Stimulated activated CD8-positive, alpha-beta memory T cell treated with anti-CD3 and anti-CD28 coated beads, Interleukin-15, amount 100 ng/mL, for 4 hours (primary cell): ENCODE data around the gene NOS1AP.
"Not testable (repeated sequence)": the region's sequence is repeated elsewhere in the genome, so short reads cannot be mapped to it uniquely, and the experiment has no call there.

Experiments used
- DNase-seq, 2 donors: peaks; one replicate each; pipeline ENCODE4 v3.0.0-alpha.2; 2020; ENCODE audit warnings: low read depth in 2 of 2

Gene NOS1AP

DNA sequence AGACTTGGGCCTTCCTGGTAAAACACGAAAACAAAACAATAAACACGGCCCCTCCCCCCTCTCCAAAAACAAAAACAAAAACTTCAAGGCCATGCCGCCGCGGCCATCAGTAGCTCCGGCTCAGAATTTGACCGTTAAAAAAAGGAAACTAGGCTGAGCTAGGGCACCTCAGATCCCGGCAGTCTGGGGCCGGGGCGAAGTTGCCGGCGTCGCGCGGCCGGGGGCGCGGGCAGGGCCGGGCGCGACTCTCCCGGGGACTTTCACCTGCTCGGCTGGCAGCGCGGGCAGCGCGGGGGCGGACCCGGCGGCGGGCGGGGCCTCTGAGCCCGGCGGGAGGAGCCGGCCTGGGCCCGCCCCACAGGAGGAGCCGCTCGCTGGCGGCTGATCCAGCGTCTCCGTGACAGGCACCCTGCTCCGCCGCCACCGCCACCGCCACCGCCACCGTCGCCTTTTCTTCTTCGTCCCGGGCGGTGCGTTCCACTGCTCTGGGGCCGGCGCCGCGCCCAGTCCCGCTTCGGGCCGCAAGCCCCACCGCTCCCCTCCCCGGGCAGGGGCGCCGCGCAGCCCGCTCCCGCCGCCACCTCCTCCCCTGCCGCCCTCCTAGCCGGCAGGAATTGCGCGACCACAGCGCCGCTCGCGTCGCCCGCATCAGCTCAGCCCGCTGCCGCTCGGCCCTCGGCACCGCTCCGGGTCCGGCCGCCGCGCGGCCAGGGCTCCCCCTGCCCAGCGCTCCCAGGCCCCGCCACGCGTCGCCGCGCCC is at the start of gene NOS1AP:
TSS of gene NOS1AP (plus strand) at position 358 of the 760 bp plus-strand sequence. CDS start 487 bp downstream, outside the sequence.
- DNase-seq = peak; percentile 57 to 58

DNA sequence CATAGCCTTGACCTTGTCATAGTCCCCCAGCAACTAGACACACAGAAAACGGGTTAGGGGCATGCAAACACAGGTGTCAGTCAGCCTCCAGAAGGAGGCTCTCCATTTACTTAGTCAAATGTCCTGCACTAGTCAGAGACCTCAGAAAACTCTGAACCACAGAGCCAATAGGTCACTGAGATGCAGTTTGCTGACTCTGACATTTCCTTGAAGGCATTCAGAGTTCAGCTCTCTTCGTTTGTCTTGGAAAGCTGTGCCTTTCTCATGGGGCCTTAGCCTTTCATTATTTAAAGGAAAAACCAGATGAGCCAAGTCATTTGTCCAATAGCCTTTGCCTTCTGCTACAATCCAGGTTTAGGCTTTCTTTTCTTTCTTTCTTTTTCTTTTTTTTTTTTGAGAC is 49.3 kb upstream of the NOS1AP start:
- no peak for DNase-seq

DNA sequence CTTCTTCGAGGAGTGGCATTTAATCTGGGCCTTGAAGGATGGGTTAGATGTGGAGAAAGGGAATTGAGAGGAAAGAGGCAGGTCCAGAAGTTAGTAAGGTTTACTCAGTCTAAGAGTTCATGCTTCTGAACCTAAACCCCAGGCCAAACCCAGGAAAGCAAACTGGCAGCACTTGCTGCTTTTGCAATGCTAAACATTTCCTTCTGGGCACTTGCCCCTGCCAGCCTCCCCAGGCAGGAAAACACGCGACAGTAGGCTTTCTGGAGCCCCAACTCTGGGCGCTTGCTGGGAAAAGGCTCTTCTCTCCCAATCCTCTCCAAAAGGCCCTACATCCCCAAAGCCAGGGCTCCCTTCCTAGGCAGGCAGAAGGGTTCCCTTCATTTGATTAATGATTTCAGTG is 48.4 kb upstream of the NOS1AP start:
- DNase-seq = no peak

DNA sequence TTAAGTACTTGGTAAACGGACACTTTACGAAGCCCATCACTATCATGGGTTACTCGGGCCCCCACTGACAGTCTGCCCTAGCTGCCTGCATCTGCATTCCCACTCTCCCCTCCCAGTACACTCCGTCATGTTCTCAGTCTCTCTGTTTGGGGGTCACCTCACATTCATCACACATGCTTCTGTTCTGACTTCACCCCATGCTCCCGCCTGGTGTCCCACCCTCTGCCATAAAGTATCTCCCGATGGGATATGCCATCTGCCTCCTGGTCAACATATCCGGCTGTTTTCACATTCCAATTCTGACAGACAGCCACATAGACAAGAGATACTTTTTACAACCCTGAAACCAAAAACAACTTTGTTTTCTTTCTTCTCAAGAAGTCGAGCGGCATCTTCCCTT is 46.9 kb upstream of the NOS1AP start:
- no peak for DNase-seq

DNA sequence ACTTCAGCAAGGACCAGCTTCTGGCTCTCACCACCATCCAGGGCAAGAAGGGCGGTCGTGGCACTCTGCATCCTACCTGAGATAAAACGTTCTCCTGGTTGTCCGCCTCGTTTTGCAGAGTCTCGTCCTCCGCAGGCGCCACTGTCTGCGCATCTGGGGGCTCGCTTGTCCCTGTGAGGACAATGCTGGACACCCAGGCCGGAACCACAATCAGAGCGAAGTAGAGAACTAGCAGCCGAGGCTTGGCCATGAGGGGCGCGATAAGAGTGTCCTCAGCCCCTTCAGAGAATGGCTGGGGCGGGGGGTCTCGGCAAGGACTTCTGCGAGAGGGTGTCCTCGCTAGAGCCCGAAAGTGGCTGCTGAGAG is 46.3 kb upstream of the NOS1AP start:
- no peak for DNase-seq

DNA sequence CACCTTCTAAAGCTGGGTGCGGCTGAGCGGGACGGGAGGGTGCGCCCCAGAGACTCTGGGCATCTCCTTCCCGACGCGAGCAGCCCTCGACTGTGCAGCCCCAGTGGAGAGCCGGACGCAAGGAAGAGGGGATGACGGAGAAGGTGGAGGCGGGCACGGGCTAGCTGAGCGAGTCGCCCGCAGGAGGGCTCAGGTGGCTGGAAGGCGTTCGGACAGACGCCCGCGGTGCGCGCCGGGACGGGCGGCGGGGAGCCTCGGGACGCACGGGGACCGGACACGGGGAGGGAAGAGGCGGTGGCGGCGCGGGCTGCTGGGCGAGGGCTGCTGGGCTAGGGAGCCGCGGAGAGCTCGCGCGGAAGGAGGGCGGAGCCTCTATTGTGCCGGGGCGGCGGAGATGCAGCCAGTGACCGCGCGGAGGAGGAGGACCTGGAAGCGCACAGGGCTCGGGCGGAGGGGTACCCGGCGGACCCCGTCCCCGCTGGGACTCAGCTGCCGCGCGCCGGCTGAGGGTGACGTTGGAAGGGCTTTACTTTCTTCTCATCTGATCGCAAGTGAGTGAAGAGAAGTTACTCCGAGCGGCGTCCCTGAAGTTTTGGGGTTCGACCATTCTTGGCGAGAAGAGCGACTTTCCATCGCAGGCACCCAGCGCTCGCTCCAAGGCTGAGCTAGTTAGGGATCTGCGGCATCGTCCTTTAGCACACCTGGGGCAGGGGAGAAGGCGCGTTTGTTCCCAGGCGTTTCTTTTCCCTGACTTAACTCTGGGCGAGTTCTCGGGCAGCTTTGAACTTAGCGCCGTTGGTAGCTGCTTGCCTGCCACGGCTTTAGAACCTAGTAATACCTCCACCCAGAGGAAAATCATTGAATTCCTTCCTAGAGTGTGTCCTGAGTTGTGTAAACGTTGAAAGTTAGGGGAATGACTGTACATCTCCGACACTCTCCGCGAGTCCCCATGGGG is 45.7 kb upstream of the NOS1AP start, which contains the start of gene OLFML2B:
TSS of gene OLFML2B (minus strand) at position 323 of the 955 bp plus-strand sequence. CDS start 439 bp downstream, outside the sequence.
- peak in 1 of 2 donors; percentile 2 for DNase-seq

DNA sequence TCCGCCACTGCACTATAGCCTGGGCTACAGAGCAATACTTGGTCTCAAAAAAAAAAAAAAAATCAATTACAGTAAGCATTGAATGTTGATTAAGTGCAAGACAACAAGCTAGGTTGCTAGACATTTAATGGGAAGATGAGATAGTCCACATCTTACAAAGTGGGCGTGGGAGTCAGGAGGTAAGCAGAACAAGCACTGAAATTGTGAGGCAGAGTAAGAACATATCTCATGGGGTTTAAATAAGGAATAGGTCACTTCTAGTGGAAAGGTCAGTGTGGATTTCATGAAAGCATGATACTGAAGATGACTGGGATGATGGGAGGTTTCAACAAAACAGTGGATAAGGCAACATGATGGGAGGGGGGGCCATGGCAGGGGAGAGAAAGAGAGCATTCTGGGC is 44.0 kb upstream of the NOS1AP start:
- DNase-seq = no peak

DNA sequence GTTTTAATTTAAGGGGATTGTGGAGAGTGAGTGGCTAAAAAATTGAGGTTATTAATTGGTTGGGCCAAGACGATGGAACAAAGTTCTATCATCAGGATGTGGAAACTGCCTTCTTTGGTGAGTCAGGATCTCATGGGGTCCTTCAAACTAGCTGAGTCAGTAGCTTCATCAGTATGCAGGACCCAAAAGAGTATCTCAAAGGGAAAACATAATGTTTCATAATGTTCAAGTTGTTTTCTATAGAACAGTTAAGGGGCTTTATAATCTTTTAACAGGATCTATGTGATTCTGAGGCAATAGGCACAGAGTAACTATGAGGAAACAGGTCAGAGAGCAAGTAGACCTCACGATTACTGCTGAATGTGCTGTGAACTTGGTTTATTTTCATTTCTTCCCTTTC is 42.6 kb upstream of the NOS1AP start:
- DNase-seq = no peak

DNA sequence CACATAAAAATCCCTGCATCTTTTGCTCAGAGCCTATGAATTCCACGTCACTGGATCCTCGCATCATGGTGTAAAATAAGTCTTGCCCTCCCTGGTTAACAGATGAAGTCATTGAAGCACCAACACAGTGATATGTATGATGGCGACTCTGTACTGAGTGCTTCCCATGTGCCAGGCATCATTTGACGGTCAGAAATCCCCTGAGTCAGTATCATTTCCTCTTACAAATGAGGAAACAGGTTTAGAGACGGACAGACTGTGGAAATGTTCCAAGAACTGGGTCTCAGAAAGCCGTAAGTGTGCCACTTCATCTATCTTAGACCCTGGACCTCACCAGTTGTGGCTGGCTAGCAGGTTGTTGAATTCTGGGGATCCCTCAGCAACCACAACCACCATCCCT is 40.8 kb upstream of the NOS1AP start:
- DNase-seq = no peak

DNA sequence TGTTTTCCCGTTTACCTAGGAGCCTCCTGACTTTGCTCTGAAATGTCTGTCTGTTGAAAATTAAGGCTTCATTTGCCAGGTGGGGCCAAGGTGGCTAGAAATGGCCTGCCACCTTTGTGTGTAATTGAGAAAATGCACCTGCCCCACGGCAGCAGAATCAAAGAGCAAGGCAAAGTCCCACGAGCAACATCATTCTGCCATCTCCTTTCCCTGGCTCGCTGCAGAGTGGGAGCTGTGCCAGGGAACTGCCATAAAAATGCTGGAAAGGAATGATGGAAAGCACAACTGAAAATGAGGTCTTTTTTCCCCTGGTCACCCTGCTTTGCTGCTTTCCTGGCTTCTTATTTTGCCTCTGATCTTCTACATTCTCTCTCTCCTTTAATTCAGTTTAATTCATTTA is 40.3 kb upstream of the NOS1AP start:
- no peak for DNase-seq

DNA sequence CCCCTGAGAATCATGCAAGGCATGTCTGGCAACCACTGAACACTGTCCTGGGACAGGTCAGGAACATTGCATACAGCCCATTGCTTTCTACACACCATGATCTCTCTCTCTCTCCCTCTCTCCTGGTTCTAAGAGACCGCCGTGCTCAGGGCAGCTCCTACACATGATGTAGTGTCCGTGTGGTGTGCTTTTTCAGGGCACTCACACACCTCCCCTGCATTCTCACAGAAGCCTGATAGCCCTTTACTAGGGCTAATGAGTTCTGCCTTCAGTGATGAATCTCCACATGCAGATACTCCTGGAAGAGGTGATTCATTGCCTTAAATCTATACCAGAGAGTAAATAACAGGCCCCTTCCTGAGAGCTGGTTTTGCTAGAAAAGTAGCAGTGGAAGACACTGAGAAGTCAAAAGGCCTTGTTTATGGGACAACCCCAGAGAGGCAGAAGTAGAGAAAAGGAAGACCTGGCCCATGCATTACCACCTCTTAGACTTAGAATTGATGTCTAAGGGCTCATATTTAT is 38.7 kb upstream of the NOS1AP start:
- no peak for DNase-seq

DNA sequence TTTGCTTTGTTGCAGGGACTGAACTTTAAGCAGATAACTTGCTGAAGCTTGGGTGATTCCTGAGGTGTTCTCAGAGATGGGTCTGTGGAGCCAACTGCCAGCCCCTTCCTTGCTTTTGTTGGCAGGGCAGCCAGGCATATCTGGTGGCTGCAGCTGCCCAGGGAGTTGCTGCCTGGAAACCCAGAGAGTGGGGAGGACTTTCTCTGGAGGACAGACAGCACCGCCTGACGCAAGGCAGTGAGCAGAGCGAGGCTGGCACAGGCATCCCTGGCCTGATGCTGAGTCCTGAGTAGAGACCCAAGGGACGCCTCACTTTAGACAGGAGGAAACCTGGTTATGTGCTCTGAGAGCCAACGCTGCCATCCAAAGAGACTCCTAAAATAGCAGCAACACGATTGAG is 36.1 kb upstream of the NOS1AP start:
- DNase-seq = no peak

DNA sequence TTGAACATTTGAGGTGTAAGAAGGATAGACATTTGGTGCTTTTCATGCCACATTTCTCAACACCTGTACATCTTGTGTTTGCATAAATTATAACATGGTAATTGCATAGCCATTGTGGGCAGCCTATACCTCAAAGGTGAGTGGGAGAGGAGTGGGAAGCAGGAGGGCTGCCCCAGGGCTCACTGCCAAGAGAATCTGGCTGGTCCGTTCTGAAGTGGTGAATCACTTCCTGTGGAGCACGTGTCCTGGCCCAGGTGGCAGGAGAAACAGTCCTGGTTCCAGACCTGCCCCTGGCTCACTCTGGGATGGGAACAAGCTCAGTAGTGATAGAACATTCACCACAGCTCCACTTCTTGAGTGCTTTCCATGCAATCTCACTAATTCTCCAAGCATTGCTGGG is 34.2 kb upstream of the NOS1AP start:
- DNase-seq = no peak

DNA sequence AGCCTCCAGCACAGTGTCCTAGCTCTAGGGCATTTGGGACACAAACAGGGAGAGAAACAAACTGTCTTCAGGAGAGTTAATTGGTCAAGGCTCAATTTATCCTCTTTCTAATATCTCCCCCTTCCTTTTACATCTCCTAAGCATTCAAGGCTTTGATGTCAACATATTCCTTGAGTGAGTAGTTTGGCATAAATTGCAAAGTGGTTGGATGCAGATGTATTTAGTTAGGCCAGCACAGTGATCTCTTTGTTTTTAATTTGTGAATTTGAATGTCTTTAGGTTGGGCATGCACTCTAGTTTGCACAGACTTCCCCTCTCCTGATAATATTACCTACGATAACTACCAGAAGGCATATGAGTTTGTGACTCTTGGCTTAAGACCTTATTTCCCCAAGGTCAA is 33.3 kb upstream of the NOS1AP start:
- DNase-seq = no peak

DNA sequence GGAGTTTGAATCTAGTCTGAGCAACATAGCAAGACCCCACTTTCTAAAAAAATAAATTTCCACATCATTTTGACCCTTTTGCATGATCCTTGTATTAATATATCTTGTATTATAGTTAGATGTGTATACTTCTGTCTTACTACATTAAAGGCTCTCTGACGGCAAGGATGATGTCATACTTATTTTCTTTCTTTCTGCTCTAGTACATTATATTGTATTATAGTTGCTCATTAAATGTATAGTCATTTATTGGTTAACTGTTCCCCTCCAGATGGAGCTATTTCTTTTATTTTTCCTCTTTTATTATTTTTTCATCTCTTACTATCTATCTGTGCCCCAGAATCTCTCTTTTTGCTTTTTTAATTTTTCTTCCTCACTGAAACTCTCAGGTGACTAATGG is 30.9 kb upstream of the NOS1AP start:
- DNase-seq = no peak

DNA sequence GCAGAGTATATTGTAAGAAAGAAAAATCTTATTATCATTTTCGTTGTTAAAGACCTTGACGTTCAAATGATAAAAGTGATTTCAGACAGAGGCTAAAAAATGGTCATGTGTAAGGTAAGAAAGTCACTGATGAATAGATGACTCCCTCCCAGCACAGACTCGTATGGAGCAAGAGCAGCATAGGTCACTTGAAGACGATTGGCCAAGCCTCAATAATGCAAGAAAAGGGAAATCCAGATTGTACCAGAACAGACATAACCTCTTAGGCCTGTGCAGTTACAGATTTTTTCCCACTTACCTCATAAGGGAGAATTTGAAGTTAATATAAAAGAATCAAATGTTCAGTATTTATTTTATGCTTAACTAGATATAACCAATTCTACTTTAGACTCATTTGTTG is 29.5 kb upstream of the NOS1AP start:
- DNase-seq = no peak

DNA sequence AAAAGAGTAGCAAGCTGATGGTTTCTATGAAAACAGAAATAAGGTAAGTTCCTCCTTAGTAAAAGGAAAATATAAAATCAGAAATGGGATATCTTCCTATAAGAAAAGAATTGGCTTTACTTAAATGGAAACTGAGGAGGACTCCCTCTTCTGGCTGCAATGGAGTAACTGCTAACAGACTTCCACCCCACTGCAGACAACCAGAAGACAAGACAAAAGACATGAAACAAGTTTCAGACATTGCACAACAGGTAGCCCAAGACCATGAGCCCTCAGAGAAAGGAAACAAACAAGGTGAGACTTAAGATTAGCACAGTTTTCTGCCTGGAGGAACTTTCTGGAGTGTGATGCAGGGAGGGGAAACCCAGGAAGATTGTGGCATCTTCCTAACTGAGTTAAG is 28.8 kb upstream of the NOS1AP start:
- DNase-seq = no peak

DNA sequence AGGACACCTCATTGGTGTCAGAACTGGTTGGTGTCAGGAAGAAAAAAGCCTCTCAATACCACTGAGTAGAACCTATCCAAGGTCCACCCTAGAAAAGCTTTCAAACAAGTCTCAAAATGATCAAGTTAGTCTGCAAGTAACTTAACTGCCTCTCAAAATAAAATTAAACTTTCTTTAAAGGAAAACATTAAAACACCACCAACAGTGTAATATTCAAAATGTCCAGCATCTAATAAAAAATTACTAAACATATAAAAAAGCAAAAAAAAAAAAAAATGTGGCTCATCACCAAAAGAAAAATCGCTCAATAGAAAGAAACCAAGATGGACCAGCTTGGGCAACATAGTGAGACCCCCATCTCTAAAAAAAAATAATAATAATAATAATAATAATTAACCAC is 27.1 kb upstream of the NOS1AP start:
- DNase-seq = no peak

DNA sequence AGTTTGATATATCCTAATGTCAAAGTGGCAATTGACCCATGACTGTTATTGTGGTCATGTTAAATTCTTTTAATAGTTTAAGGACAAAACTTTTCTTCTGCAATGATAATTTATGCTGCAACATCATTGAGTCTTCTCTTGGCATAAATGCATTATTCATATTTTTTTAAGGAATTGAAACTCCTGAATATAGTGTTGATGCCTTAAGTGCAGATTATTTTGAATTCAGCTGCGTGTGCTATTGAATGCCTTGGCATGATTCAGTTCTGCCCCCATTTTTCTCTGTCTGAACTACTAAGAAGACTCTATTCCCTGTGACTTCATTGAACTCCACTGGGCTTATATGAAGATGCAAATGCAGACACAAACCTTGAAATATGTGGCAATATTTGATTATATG is 22.6 kb upstream of the NOS1AP start:
- DNase-seq = no peak

DNA sequence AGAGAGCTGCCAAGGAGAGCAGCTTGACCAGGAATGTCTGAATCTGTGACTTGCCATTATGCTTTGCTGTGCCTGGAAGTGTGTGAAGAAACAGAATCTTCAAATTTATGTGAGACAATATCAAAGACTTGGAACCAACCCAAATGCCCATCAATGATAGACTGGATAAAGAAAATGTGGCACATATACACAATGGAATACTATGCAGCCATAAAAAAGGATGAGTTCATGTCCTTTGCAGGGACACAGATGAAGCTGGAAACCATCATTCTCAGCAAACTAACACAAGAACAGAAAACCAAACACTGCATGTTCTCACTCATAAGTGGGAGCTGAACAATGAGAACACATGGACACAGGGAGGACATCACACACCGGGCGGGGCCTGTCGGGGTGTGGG is 15.5 kb upstream of the NOS1AP start:
- not testable (repeated sequence) for DNase-seq

DNA sequence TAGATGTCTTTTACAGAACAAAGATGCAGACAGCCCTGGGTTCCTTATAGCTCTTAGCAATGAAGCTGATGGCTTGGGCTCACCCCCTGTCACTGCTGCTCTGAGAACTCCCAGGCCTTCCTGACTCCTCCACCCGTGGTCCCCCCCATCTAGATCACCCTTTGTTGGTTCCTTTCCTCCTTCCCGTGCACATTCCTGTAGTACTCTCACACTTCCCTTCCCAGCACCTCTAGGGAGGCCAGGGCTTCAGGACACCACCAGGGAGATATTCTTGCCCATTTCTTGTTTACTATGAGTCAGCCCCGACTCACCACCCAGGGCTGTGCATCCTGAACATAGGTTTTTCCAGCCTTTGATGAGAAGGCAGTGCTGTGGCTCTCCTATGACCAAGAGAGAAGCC is 14.4 kb upstream of the NOS1AP start:
- no peak for DNase-seq

DNA sequence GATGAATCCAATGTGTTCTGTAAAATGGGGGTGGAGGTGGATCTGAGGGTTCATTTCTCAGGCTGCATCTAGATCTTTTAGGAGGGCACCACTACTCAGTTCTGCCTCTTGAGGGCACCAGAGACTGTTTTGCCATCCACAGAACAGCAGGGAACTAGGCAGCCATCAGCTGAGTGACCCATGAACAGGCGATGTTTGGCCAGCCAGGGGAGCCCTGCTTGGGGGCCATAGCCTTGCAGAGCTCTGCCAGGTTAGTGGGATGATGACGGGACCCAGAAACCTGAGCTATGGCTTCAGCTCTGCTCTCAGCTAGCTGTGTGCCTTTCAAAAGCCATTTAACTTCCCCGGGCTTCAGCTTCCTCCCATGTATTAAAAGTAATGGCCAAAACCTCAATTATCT is 13.4 kb upstream of the NOS1AP start:
- no peak for DNase-seq

DNA sequence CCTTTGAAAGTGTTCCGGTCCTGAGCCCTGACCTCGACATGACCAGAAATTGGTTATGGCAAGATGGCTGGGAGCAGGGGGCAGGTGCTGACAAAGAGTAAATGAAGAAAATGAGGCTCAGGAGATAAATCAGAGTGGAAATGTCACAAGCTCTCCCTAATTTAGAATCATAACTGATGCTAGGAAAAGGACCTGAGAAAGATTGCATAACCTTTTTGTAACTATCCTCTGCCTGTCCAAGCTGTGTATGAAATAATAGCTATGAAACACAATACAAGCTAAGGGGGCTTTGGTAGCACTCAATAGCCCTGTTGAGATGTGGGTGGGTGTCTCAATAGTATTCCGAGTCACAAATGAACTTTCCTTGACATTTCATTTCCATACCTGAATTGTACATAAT is 12.9 kb upstream of the NOS1AP start:
- DNase-seq = no peak
